Gastrocnemius medialis (tissue), 4 donors: ENCODE results near the gene EHD1. TPM values are rescaled to one million over a fixed set of nuclear protein-coding genes. Genes with fewer than 3 reads are reported as not detected.
"Not testable (repeated sequence)": the region's sequence is repeated elsewhere in the genome, so short reads cannot be mapped to it uniquely, and the experiment has no call there.

Experiments used
- ATAC-seq, 2 donors: fragments of 150-250 bp; one replicate each; pipeline ENCODE4 v1.9.1; 2016
- DNase-seq, 2 donors: peaks; one replicate each; pipeline ENCODE4 v3.0.0-alpha.2; 2019
- H3K27ac ChIP-seq, 4 donors: fragments of 200-600 bp; sonication (generic); 1 replicate in 1 of 4; 2 replicates in 3 of 4; pipeline ENCODE4 v1.5.1; 2016 to 2018; ENCODE audit warnings: mild to moderate bottlenecking in 2 of 4, moderate library complexity in 1 of 4
- H3K27me3 ChIP-seq, 3 donors: fragments of 200-600 bp; sonication (generic) in 2 of 3; 1 replicate in 1 of 3; 2 replicates in 2 of 3; pipeline versions ENCODE4 v1.5.1 to v1.6.0; 2016 to 2019; ENCODE audit warnings: mild to moderate bottlenecking in 1 of 3, moderate library complexity in 1 of 3
- H3K36me3 ChIP-seq, 2 donors: fragments of 200-600 bp; sonication (generic) in 1 of 2; one replicate each; pipeline ENCODE4 v1.5.1; 2017 to 2018
- H3K4me1 ChIP-seq, 2 donors: fragments of 200-600 bp; sonication (generic) in 1 of 2; one replicate each; pipeline ENCODE4 v1.5.1; 2016 to 2017; ENCODE audit warnings: mild to moderate bottlenecking in 2 of 2
- H3K4me3 ChIP-seq, 4 donors: fragments of 200-600 bp; sonication (generic) in 3 of 4; 1 replicate in 1 of 4; 2 replicates in 3 of 4; pipeline ENCODE4 v1.5.1; 2016 to 2019; ENCODE audit warnings: mild to moderate bottlenecking in 2 of 4
- H3K9me3 ChIP-seq, 3 donors: fragments of 200-600 bp; sonication (generic) in 2 of 3; 1 replicate in 1 of 3; 2 replicates in 2 of 3; pipeline ENCODE4 v1.5.1; 2016 to 2019
- POLR2A ChIP-seq, 2 donors: fragments of 450-650 bp; IDR thresholded peaks; one replicate each; pipeline ENCODE4 v1.6.1; 2017; ENCODE audit warnings: antibody characterized with exemption in 2 of 2, mild to moderate bottlenecking in 2 of 2, moderate library complexity in 2 of 2
- in situ Hi-C, 4 donors: fragments of 200-750 bp; cut with MboI; loops; one replicate each; pipeline versions ENCODE4 v1.15.0 to v1.8.0; 2017; ENCODE audit warnings: low sequenced_read_pairs in 4 of 4
- intact Hi-C: fragments of 100-400 bp; cut with DNase I; formaldehyde crosslinking; loops from one replicate; pipeline ENCODE4 v1.15.1; 2023; ENCODE audit warnings: low total_unique reads
- total RNA-seq, 4 donors: library from RNA; depleted of rRNA; stranded (reverse); fragments of >200 nt; gene quantifications; one replicate each; pipeline versions ENCODE4 v1.1.0 to v1.2.3, GENCODE V29; 2016
- TF ChIP-seq, protein P1 (sequence below), 5 experiments: fragments of 450-650 bp in 3 of 5; fragments of 200-600 bp in 2 of 5; sonication (generic) in 2 of 5; IDR thresholded peaks in 4 of 5; conservative IDR thresholded peaks in 1 of 5; 1 replicate in 4 of 5; 2 replicates in 1 of 5; pipeline ENCODE4 v1.5.1; 2016 to 2019; ENCODE audit warnings: antibody characterized with exemption in 5 of 5, mild to moderate bottlenecking in 3 of 5, moderate library complexity in 3 of 5

Gene EHD1
- total RNA-seq, 4 donors from 2014 or later: 24.8 to 46.2 (median 31.3) TPM

DNA sequence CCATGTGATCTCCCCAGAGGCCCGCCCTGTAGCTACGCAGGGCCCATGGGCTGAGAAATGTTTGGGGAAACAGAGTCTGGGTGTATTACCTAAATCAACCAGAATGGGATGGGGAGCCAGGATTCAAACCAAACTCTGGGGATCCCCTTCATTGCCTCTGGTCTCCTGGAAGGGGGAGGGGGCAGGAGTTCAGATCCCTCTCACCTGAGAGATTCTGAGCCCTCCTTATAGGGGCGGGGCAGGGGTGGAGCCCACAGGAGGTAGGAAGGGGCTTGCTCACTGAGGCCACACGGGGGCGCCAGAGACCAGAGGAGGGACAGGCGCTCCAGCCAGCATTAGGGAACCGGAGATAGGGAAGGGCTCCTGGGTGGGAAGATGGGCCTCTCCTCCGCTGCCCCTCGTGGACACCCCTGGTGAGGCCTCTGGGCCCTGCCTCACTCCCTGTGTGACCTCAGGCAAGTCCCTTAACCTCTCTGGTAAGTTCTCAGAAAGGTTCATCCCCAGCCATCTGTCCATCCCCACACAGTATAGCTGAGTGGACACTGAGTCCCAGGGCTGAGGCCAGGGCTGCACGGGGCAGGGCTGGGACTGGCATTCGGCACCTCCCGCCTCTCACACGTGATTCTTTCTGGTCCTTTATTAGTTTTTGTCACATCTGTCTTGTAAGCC, 31.3 kb downstream of the EHD1 start:
- Histone ChIP-seq H3K27ac (peak overlapping the region in 2 of 4 donors; percentile 22 to 34), H3K36me3 (no peaks in the 10 kb centered on the region), H3K4me1 (peaks cover 33 to 36% of the 10 kb centered on the region in 2 donors), H3K9me3 (no peaks in the 10 kb centered on the region), H3K27me3 (peaks cover 0 to 3% (median 0%) of the 10 kb centered on the region in 3 donors), H3K4me3 (no peak overlapping the region)
- ATAC-seq: peak; percentile 90 to 95
- in situ Hi-C loops (loop anchor here (5.0 kb wide), 2 partner anchors 40 to 45 kb away; no protein-coding TSS in a partner anchor), intact Hi-C loops (loop anchor here (1.0 to 5.0 kb wide), 4 partner anchors 41 to 165 kb away; partner anchors contain the start of genes ARL2 and BATF2)
- peak; percentile 78 to 86 for DNase-seq
- no peak for TF ChIP-seq POLR2A (IDR thresholded peaks at IDR 0.05)
- TF ChIP-seq, protein P1, sequence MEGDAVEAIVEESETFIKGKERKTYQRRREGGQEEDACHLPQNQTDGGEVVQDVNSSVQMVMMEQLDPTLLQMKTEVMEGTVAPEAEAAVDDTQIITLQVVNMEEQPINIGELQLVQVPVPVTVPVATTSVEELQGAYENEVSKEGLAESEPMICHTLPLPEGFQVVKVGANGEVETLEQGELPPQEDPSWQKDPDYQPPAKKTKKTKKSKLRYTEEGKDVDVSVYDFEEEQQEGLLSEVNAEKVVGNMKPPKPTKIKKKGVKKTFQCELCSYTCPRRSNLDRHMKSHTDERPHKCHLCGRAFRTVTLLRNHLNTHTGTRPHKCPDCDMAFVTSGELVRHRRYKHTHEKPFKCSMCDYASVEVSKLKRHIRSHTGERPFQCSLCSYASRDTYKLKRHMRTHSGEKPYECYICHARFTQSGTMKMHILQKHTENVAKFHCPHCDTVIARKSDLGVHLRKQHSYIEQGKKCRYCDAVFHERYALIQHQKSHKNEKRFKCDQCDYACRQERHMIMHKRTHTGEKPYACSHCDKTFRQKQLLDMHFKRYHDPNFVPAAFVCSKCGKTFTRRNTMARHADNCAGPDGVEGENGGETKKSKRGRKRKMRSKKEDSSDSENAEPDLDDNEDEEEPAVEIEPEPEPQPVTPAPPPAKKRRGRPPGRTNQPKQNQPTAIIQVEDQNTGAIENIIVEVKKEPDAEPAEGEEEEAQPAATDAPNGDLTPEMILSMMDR (IDR thresholded peaks at IDR 0.05 in 4 of 5, conservative IDR thresholded peaks at IDR 0.05 in 1 of 5): peak; percentile 95 to 99 (median 99)

DNA sequence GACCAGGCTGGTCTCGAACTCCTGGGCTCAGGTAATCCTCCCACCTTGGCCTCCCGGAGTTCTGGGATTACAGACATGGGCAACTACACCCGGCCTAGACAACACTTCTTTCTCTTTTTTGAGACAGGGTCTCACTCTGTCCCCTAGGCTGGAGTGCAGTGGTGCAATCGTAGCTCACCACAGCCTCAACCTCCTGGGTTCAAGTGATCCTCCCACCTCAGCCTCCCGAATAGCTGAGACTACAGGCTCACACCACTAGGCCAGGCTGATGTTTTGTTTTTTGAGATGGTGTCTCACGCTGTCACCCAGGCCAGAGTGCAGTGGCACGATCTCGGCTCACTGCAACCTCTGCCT, 32.7 kb downstream of the EHD1 start:
- not testable (repeated sequence) for ATAC-seq, H3K27me3 ChIP-seq, H3K36me3 ChIP-seq, DNase-seq, H3K4me3 ChIP-seq, H3K27ac ChIP-seq, H3K9me3 ChIP-seq
- intact Hi-C loops (loop anchor here (5.0 kb wide), 2 partner anchors 152 to 167 kb away; partner anchors contain the start of genes ARL2 and BATF2), in situ Hi-C loops (loop anchor here (5.0 kb wide), 2 partner anchors 42 to 47 kb away; no protein-coding TSS in a partner anchor)
- H3K4me1 ChIP-seq: peaks cover 25 to 29% of the 10 kb centered on the region in 2 donors

DNA sequence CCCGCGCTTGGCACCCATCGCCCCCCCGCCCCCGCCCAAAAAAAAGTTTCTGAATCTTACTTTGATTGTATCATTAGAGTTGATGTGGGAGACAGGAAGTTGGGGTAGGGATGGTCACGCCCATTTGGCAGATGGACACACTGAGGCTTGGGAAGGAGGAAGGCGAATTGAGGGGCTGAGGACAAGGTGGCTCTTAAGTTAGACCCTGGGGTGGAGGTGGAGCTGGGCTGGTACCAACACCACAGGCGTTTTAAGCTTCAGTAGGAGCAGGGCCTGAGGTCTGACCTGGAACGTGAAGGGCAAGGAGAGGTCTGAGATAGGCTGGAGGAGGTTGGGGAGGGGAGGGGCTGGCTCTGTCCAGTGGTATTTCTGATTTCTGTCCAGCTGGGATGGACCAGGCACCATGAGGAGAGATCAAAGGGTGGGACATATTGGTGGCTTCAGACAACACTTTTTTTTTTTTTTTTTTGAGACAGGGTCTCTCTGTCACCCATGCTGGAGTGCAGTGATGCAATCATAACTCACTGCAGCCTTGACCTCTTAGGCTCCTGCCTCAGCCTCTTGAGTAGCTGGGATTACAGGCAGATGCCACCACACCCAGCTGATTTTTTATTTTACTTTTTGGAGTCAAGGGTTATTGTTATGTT, 33.2 kb downstream of the EHD1 start:
- peak overlapping the region in 1 of 4 donors; percentile 44 for H3K4me3 ChIP-seq
- no peaks in the 10 kb centered on the region for H3K9me3 ChIP-seq
- DNase-seq: no peak
- peaks cover 0 to 3% (median 0%) of the 10 kb centered on the region in 3 donors for H3K27me3 ChIP-seq
- no peak overlapping the region for H3K27ac ChIP-seq
- no peak for ATAC-seq
- intact Hi-C loops: loop anchor here (5.0 kb wide), 2 partner anchors 152 to 167 kb away; partner anchors contain the start of genes ARL2 and BATF2
- TF ChIP-seq, protein P1 (IDR thresholded peaks at IDR 0.05 in 4 of 5, conservative IDR thresholded peaks at IDR 0.05 in 1 of 5): no peak
- TF ChIP-seq POLR2A (IDR thresholded peaks at IDR 0.05): no peak
- H3K36me3 ChIP-seq: no peaks in the 10 kb centered on the region
- in situ Hi-C loops: loop anchor here (5.0 kb wide), 2 partner anchors 42 to 47 kb away; no protein-coding TSS in a partner anchor
- H3K4me1 ChIP-seq: peaks cover 20 to 27% of the 10 kb centered on the region in 2 donors

DNA sequence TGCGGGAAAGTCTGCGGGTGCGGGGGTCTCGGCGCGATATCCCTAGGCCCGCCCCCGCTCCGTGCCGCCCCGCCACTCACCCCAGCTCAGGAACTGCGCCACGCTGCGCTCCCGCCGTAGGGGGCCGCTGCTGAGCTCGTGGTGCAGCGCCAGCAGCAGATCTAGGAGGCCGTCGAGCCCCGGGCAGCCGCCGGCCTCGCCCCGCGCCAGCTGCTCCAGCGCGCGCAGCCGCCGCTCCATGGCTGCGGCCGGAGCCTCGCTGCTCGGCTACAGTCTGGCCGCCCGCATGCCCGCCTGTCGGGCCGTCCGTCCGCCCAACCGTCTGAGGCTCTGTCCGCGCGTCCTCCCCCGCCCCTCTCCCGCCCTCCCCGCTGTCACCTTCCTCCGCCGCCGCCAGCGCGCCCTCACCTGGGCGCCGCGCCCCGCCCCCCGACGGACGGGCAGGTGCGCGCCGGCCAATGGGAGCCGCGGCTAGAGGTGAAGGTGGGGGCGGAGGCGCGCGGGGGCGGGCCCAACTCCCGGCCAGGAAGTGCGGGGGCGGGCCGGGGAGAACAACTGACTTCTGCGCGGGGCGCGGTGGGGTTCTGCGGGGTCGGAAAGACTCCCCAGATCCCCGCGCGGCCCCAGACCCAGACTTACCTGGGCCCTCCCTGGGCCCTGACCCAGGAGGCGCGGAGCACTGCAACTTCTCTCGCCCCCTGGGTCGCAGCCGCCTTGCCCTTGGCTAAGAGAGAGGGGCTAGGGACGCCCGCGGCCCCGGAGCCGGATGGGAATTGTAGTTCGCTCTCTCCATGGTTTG, 33.9 kb downstream of the EHD1 start, which contains the start of gene CDC42BPG:
Gene CDC42BPG, minus strand, starts transcription at position 324 of the 799 bp plus-strand sequence. Its CDS starts 84 bp downstream, at position 240.
- peak in 1 of 2 donors; percentile 37 for DNase-seq
- Histone ChIP-seq H3K9me3 (no peaks in the 10 kb centered on the region), H3K4me3 (peak within 1 kb of the TSS in 2 of 4 donors; percentile 5 to 44), H3K27ac (no peak within 1 kb of the TSS), H3K36me3 (no peaks in the 10 kb centered on the region), H3K27me3 (peaks cover 0 to 3% (median 0%) of the 10 kb centered on the region in 3 donors), H3K4me1 (peaks cover 14 to 19% of the 10 kb centered on the region in 2 donors)
- intact Hi-C loops: loop anchor here (5.0 kb wide), 2 partner anchors 153 to 168 kb away; partner anchors contain the start of genes ARL2 and BATF2
- peak in 1 of 2 donors; percentile 44 for ATAC-seq
- TF ChIP-seq, protein P1 (IDR thresholded peaks at IDR 0.05 in 4 of 5, conservative IDR thresholded peaks at IDR 0.05 in 1 of 5): peak; percentile 14 to 61 (median 54)
- no peak for TF ChIP-seq POLR2A (IDR thresholded peaks at IDR 0.05)
- in situ Hi-C loops: loop anchor here (5.0 kb wide), 2 partner anchors 43 to 48 kb away; no protein-coding TSS in a partner anchor
